GM12878 (cell line): ENCODE results near the gene CENPH. TPM values are rescaled to one million over a fixed set of nuclear protein-coding genes. Genes with fewer than 3 reads are reported as not detected.

Experiments used
- ATAC-seq: fragments of 200-7000 bp; cut with Tn5 transposase; 3 replicates; pipeline ENCODE4 v1.9.1; 2020; ENCODE audit warnings: mild to moderate bottlenecking, moderate library complexity
- BruUV-seq: library from RNA; stranded (reverse); fragments of 400-500 nt; replicated peaks from 2 replicates; lab custom pipeline; 2021; lab: Mats Ljungman, UMichigan
- CTCF ChIA-PET: fragments of 300-600 bp; sonication (Branson Sonifier 250); formaldehyde crosslinking; extraction: SDS; loops from one replicate; lab custom pipeline; 2021; ENCODE audit warnings: inconsistent platforms; lab: Yijun Ruan, JAX
- POLR2A ChIA-PET: fragments of 350-600 bp; formaldehyde crosslinking; extraction: SDS; loops from one replicate; lab custom pipeline; 2021; ENCODE audit warnings: inconsistent platforms; lab: Charles Lee
- RAD21 ChIA-PET: fragments of 300-600 bp; sonication (Branson Sonifier 250); formaldehyde crosslinking; loops from one replicate; lab custom pipeline; 2023; ENCODE audit warnings: antibody characterized with exemption; ENCODE audit not compliant: unreplicated experiment; lab: Charles Lee
- SMC1A ChIA-PET: fragments of 300-600 bp; sonication (Branson Sonifier 250); formaldehyde crosslinking; loops from one replicate; lab custom pipeline; 2023; ENCODE audit not compliant: unreplicated experiment, uncharacterized antibody; lab: Charles Lee
- DNase-seq: peaks from one replicate; pipeline ENCODE4 v3.0.0-alpha.2; 2011; ENCODE audit warnings: low read depth, low spot score
- FAIRE-seq: peaks from 3 replicates; lab custom pipeline; 2011; peaks lifted over from hg19 to GRCh38; lab: Jason Lieb, UNC
- H2AFZ ChIP-seq: 2 replicates; pipeline ENCODE4 v1.6.0; 2011; ENCODE audit warnings: low read depth, low read length, control low read depth; ENCODE audit not compliant: control insufficient read depth
- H3K27ac ChIP-seq: 2 replicates; pipeline ENCODE4 v1.5.1; 2011; ENCODE audit warnings: control low read depth; ENCODE audit not compliant: control insufficient read depth, insufficient read depth
- H3K27me3 ChIP-seq, 2 experiments: replicated peaks in 1 of 2; 2 replicates each; pipeline versions ENCODE4 v1.6.0 to v1.6.1; 2011; ENCODE audit warnings: low read length in 1 of 2; ENCODE audit not compliant: control insufficient read depth in 2 of 2, insufficient read depth in 2 of 2
- H3K36me3 ChIP-seq, 2 experiments: 2 replicates each; pipeline ENCODE4 v1.5.1; 2011; ENCODE audit warnings: low read length in 1 of 2; ENCODE audit not compliant: control insufficient read depth in 2 of 2, insufficient read depth in 2 of 2
- H3K4me1 ChIP-seq: 2 replicates; pipeline ENCODE4 v1.6.1; 2011; ENCODE audit warnings: mild to moderate bottlenecking, low read length, moderate library complexity, mixed read lengths; ENCODE audit not compliant: control insufficient read depth, insufficient read depth
- H3K4me2 ChIP-seq: 2 replicates; pipeline ENCODE4 v1.6.0; 2011; ENCODE audit warnings: control low read depth; ENCODE audit not compliant: control insufficient read depth, insufficient read depth
- H3K4me3 ChIP-seq: fragments of 200-600 bp; sonication (generic); 2 replicates; pipeline ENCODE4 v1.5.1; 2016
- H3K79me2 ChIP-seq: 2 replicates; pipeline ENCODE4 v1.6.0; 2011; ENCODE audit warnings: low read length; ENCODE audit not compliant: control insufficient read depth, insufficient read depth
- H3K9ac ChIP-seq: 2 replicates; pipeline ENCODE4 v1.8.0; 2011; ENCODE audit warnings: low read length, control low read depth, mixed read lengths; ENCODE audit not compliant: control insufficient read depth, insufficient read depth
- H3K9me3 ChIP-seq: replicated peaks from 3 replicates; pipeline ENCODE4 v1.5.1; 2011; ENCODE audit warnings: mild to moderate bottlenecking, low read length; ENCODE audit not compliant: control insufficient read depth, insufficient read depth
- H4K20me1 ChIP-seq: 2 replicates; pipeline ENCODE4 v1.6.0; 2011; ENCODE audit not compliant: control insufficient read depth, insufficient read depth
- CBFB ChIP-seq: IDR thresholded peaks from 2 replicates; pipeline ENCODE4 v1.6.1; 2016; ENCODE audit warnings: antibody characterized with exemption, low read depth
- CHD4 ChIP-seq: fragments of 200-600 bp; sonication (generic); IDR thresholded peaks from 2 replicates; pipeline ENCODE4 v1.6.1; 2016; ENCODE audit warnings: mild to moderate bottlenecking
- EZH2 ChIP-seq: IDR thresholded peaks from 2 replicates; pipeline ENCODE4 v1.6.1; 2012; ENCODE audit warnings: low read depth, mild to moderate bottlenecking, control low read depth, inconsistent platforms, low read length, borderline replicate concordance; ENCODE audit not compliant: control insufficient read depth
- GABPA ChIP-seq: IDR thresholded peaks from 2 replicates; pipeline ENCODE4 v1.6.1; 2014; ENCODE audit warnings: antibody characterized with exemption, low read depth, mild to moderate bottlenecking, inconsistent platforms
- IKZF1 ChIP-seq: fragments of 450-650 bp; conservative IDR thresholded peaks from 2 replicates; pipeline ENCODE4 v1.6.1; 2017; ENCODE audit warnings: antibody characterized with exemption, mild to moderate bottlenecking
- JUND ChIP-seq: IDR thresholded peaks from 2 replicates; pipeline ENCODE4 v1.6.1; 2012; ENCODE audit warnings: low read depth, mild to moderate bottlenecking, low read length, improper control_type of control experiment, moderate library complexity
- SRF ChIP-seq, 2 experiments: IDR thresholded peaks; 2 replicates each; pipeline ENCODE4 v1.6.1; 2011; ENCODE audit warnings: low read depth in 2 of 2, low read length in 2 of 2, mild to moderate bottlenecking in 1 of 2, moderate library complexity in 1 of 2
- TARDBP ChIP-seq: IDR thresholded peaks from 2 replicates; pipeline ENCODE4 v1.6.1; 2016; ENCODE audit warnings: borderline replicate concordance
- TCF12 ChIP-seq: IDR thresholded peaks from 2 replicates; pipeline ENCODE4 v1.6.1; 2011; ENCODE audit warnings: low read depth, mild to moderate bottlenecking, low read length
- ZNF24 ChIP-seq: fragments of 450-650 bp; IDR thresholded peaks from 2 replicates; pipeline ENCODE4 v1.6.1; 2017; ENCODE audit warnings: antibody characterized with exemption, mild to moderate bottlenecking
- WGBS: methylation state at CpG from one replicate; pipeline ENCODE4 v1.1.6; 2016; ENCODE audit warnings: low lambda C conversion rate; ENCODE audit not compliant: insufficient replicate concordance, insufficient coverage; ENCODE audit errors: missing lambda C conversion rate; 5-methylcytosine and 5-hydroxymethylcytosine counted together
- in situ Hi-C: fragments of 300-500 bp; cut with MboI; formaldehyde crosslinking; loops from 9 replicates; pipeline ENCODE4 v1.14.3; 2018; ENCODE audit warnings: mixed read lengths
- intact Hi-C: fragments of 100-400 bp; cut with micrococcal nuclease; formaldehyde crosslinking; loops from one replicate; pipeline ENCODE4 v1.14.2; 2022; ENCODE audit not compliant: unreplicated experiment
- polyA plus RNA-seq, 11 experiments: library from polyadenylated mRNA; depleted of rRNA in 4 of 11; unstranded in 6 of 11; stranded (reverse) in 5 of 11; fragments of >200 nt; fragmentation: Nextera tagmentation in 4 of 11; fragmentation: Illumina TruSeq in 1 of 11; extraction: Ambion mirVana in 4 of 11; extraction: Trizol in 1 of 11; gene quantifications; 1 replicate in 1 of 11; 2 replicates in 10 of 11; pipeline versions ENCODE4 v1.2.1 to v1.2.3, GENCODE V29; 2011 to 2016; ENCODE audit warnings: inconsistent platforms in 2 of 11, missing spikeins in 2 of 11, low read depth in 1 of 11
- total RNA-seq, 4 experiments: library from RNA; depleted of rRNA in 3 of 4; stranded (reverse); fragments of >200 nt in 3 of 4; fragmentation: Illumina TruSeq in 1 of 4; extraction: Trizol in 1 of 4; gene quantifications; 2 replicates each; pipeline versions ENCODE4 v1.2.1 to v1.2.3, GENCODE V29; 2013 to 2021
- TF ChIP-seq, protein P1 (sequence below): IDR thresholded peaks from 2 replicates; pipeline ENCODE4 v1.6.1; 2012; ENCODE audit warnings: low read depth, low read length, improper control_type of control experiment
- TF ChIP-seq, protein P2 (sequence below): IDR thresholded peaks from 2 replicates; pipeline ENCODE4 v1.6.1; 2011; ENCODE audit warnings: low read depth, low read length, improper control_type of control experiment, borderline replicate concordance

The CENPH gene
- total and polyA plus RNA-seq, 10 of the 15 experiments (the other 5 are each of a cell fraction or from before 2014, with no cell fraction given): 7.3 to 65.6 (median 45.9) TPM

- SMC1A ChIA-PET: interaction anchor here (0.6 kb wide), 1 partner anchor 175 kb away, joined by 3 read pairs; no protein-coding TSS in a partner anchor
- POLR2A ChIA-PET: no interaction called here
- DNase-seq: no peak
- no peak for ATAC-seq
- WGBS: 100% methylated on average over 3 of the region's 5 CpGs
- RAD21 ChIA-PET: no interaction called here
- CTCF ChIA-PET: no interaction called here
- Histone ChIP-seq H3K27me3 (no peaks in the 10 kb centered on the region), H3K4me1 (no peaks in the 10 kb centered on the region), H3K9ac (no peak overlapping the region), H4K20me1 (no peaks in the 10 kb centered on the region), H3K79me2 (peaks cover 18% of the 10 kb centered on the region), H3K4me3 (no peak overlapping the region), H3K36me3 (peaks cover 0 to 3% of the 10 kb centered on the region in 2 experiments; a peak in 1 of 4 replicates), H3K27ac (no peak overlapping the region), H2AFZ (no peak overlapping the region), H3K4me2 (no peak overlapping the region), H3K9me3 (no peaks in the 10 kb centered on the region; the same call in 2 of the 3 replicates)
- BruUV-seq: no TSS peak
- intact Hi-C loops (no loop called here), in situ Hi-C loops (no loop called here)
- TF ChIP-seq IKZF1 (no peak), GABPA (no peak), TARDBP (no peak), SRF (IDR thresholded peaks at IDR 0.05; ENCODE audit: low read depth in 2 of 2, low read length in 2 of 2) (no peak), ZNF24 (no peak), CBFB (no peak)
- FAIRE-seq: no peak
These were observed 55.6 kb downstream of the CENPH start for GRCh38 chr5:69245031-69245430.

- WGBS: 98% methylated on average over 2 of the region's 2 CpGs
- TF ChIP-seq TCF12 (no peak), EZH2 (no peak), CHD4 (no peak), JUND (no peak)
- TF ChIP-seq, protein P1, sequence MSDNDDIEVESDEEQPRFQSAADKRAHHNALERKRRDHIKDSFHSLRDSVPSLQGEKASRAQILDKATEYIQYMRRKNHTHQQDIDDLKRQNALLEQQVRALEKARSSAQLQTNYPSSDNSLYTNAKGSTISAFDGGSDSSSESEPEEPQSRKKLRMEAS: no peak
- TF ChIP-seq, protein P2, sequence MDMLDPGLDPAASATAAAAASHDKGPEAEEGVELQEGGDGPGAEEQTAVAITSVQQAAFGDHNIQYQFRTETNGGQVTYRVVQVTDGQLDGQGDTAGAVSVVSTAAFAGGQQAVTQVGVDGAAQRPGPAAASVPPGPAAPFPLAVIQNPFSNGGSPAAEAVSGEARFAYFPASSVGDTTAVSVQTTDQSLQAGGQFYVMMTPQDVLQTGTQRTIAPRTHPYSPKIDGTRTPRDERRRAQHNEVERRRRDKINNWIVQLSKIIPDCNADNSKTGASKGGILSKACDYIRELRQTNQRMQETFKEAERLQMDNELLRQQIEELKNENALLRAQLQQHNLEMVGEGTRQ: no peak
These were observed 58.6 kb downstream of the CENPH start for GRCh38 chr5:69248019-69248418.

More at GRCh38 chr5:69248019-69248418, 58.6 kb downstream of the CENPH start:
- Histone ChIP-seq H4K20me1 (no peaks in the 10 kb centered on the region), H3K27ac (no peak overlapping the region), H3K4me1 (no peaks in the 10 kb centered on the region), H3K4me3 (no peak overlapping the region), H3K9me3 (no peaks in the 10 kb centered on the region; the same call in 2 of the 3 replicates), H3K9ac (no peak overlapping the region), H3K4me2 (no peak overlapping the region), H2AFZ (no peak overlapping the region), H3K36me3 (peaks cover 0 to 3% of the 10 kb centered on the region in 2 experiments; a peak in 1 of 4 replicates), H3K27me3 (no peaks in the 10 kb centered on the region), H3K79me2 (peaks cover 18% of the 10 kb centered on the region)
- CTCF ChIA-PET: no interaction called here
- SMC1A ChIA-PET: no interaction called here
- TSS peak; percentile 12 for BruUV-seq
- intact Hi-C loops: no loop called here
- in situ Hi-C loops: no loop called here
- ATAC-seq (no peak), DNase-seq (no peak), FAIRE-seq (no peak)
- POLR2A ChIA-PET: no interaction called here
- RAD21 ChIA-PET: no interaction called here
